H9 (cell line): ENCODE data around the gene A1BG. TPM values are rescaled to one million over a fixed set of nuclear protein-coding genes. Genes with fewer than 3 reads are reported as not detected.

Experiments
- DNase-seq: peaks from one replicate; pipeline ENCODE4 v3.0.0-alpha.2; 2017
- H2AFZ ChIP-seq: one replicate; pipeline ENCODE4 v1.6.1; 2013; ENCODE audit warnings: mild to moderate bottlenecking, low read length, control low read depth, moderate library complexity
- H2AK5ac ChIP-seq: 2 replicates; pipeline ENCODE4 v1.6.1; 2013; ENCODE audit warnings: low read length, control low read depth, mixed read lengths; ENCODE audit not compliant: insufficient read length
- H2BK120ac ChIP-seq: one replicate; pipeline ENCODE4 v1.6.1; 2013; ENCODE audit warnings: low read depth, mild to moderate bottlenecking, low read length, control low read depth, inconsistent platforms; ENCODE audit not compliant: poor library complexity, severe bottlenecking
- H2BK12ac ChIP-seq: 2 replicates; pipeline ENCODE4 v1.6.1; 2013; ENCODE audit warnings: low read length, control low read depth, mixed read lengths, low read depth; ENCODE audit not compliant: insufficient read length
- H2BK15ac ChIP-seq: 2 replicates; pipeline ENCODE4 v1.6.1; 2013; ENCODE audit warnings: low read depth, low read length, control low read depth
- H2BK20ac ChIP-seq: one replicate; pipeline ENCODE4 v1.6.1; 2013; ENCODE audit warnings: low read depth, mild to moderate bottlenecking, low read length, control low read depth, inconsistent platforms; ENCODE audit not compliant: poor library complexity, severe bottlenecking
- H2BK5ac ChIP-seq: 2 replicates; pipeline ENCODE4 v1.6.1; 2013; ENCODE audit warnings: low read length, control low read depth, mixed read lengths; ENCODE audit not compliant: insufficient read length
- H3K14ac ChIP-seq: 2 replicates; pipeline ENCODE4 v1.6.1; 2013; ENCODE audit warnings: low read length, control low read depth; ENCODE audit not compliant: insufficient read depth
- H3K18ac ChIP-seq: 2 replicates; pipeline ENCODE4 v1.6.1; 2013; ENCODE audit warnings: low read depth, mild to moderate bottlenecking, mixed read lengths, low read length, control low read depth; ENCODE audit not compliant: insufficient read length
- H3K23ac ChIP-seq: 2 replicates; pipeline ENCODE4 v1.6.1; 2013; ENCODE audit warnings: low read length, control low read depth, mixed read lengths, low read depth; ENCODE audit not compliant: insufficient read length
- H3K23me2 ChIP-seq: 2 replicates; pipeline ENCODE4 v1.6.1; 2013; ENCODE audit warnings: low read depth, mild to moderate bottlenecking, mixed read lengths, low read length, control low read depth; ENCODE audit not compliant: insufficient read length, poor library complexity, severe bottlenecking
- H3K27ac ChIP-seq: 2 replicates; pipeline ENCODE4 v1.5.1; 2013; ENCODE audit warnings: low read length, control low read depth, mixed read lengths, low read depth; ENCODE audit not compliant: insufficient read length
- H3K27me3 ChIP-seq: 2 replicates; pipeline ENCODE4 v1.6.1; 2013; ENCODE audit warnings: low read length, control low read depth, inconsistent platforms; ENCODE audit not compliant: insufficient read depth
- H3K4ac ChIP-seq: 2 replicates; pipeline ENCODE4 v1.6.1; 2013; ENCODE audit warnings: low read depth, mild to moderate bottlenecking, control low read depth, inconsistent platforms, low read length, moderate library complexity
- H3K4me1 ChIP-seq: 2 replicates; pipeline ENCODE4 v1.6.1; 2013; ENCODE audit warnings: low read length, control low read depth, inconsistent platforms; ENCODE audit not compliant: insufficient read depth
- H3K4me2 ChIP-seq: 2 replicates; pipeline ENCODE4 v1.6.1; 2013; ENCODE audit warnings: low read length, control low read depth, mixed read lengths; ENCODE audit not compliant: insufficient read length, insufficient read depth
- H3K56ac ChIP-seq: 2 replicates; pipeline ENCODE4 v1.6.1; 2013; ENCODE audit warnings: low read depth, mild to moderate bottlenecking, mixed read lengths, low read length, control low read depth; ENCODE audit not compliant: insufficient read length
- H3K79me1 ChIP-seq: 2 replicates; pipeline ENCODE4 v1.6.1; 2013; ENCODE audit warnings: low read depth, mild to moderate bottlenecking, moderate library complexity, low read length, control low read depth, inconsistent platforms; ENCODE audit not compliant: insufficient read depth, poor library complexity, severe bottlenecking
- H3K79me2 ChIP-seq: 2 replicates; pipeline ENCODE4 v1.6.1; 2013; ENCODE audit warnings: low read length, control low read depth, inconsistent platforms; ENCODE audit not compliant: insufficient read depth
- H3K9ac ChIP-seq: 2 replicates; pipeline ENCODE4 v1.6.1; 2013; ENCODE audit warnings: low read length, control low read depth, mixed read lengths; ENCODE audit not compliant: insufficient read length; ENCODE audit errors: extremely low read depth
- H3K9me3 ChIP-seq: one replicate; pipeline ENCODE4 v1.6.1; 2013; ENCODE audit warnings: low read depth, low read length, inconsistent platforms; ENCODE audit not compliant: control insufficient read depth
- H3T11ph ChIP-seq: one replicate; pipeline ENCODE4 v1.6.1; 2013; ENCODE audit warnings: mild to moderate bottlenecking, low read length, control low read depth, inconsistent platforms
- H4K20me1 ChIP-seq: one replicate; pipeline ENCODE4 v1.6.1; 2013; ENCODE audit not compliant: control insufficient read depth, insufficient read length, insufficient read depth
- H4K5ac ChIP-seq: 2 replicates; pipeline ENCODE4 v1.6.1; 2013; ENCODE audit warnings: low read depth, mild to moderate bottlenecking, mixed read lengths, low read length, control low read depth; ENCODE audit not compliant: insufficient read length
- H4K8ac ChIP-seq: replicated peaks from 2 replicates; pipeline ENCODE4 v1.6.1; 2013; ENCODE audit warnings: low read length, control low read depth, mixed read lengths, low read depth; ENCODE audit not compliant: insufficient read length
- H4K91ac ChIP-seq: 2 replicates; pipeline ENCODE4 v1.6.1; 2013; ENCODE audit warnings: low read depth, mild to moderate bottlenecking, moderate library complexity, mixed read lengths, low read length, control low read depth; ENCODE audit not compliant: insufficient read length
- H3K27ac Mint-ChIP-seq, 3 experiments: 2 replicates in 2 of 3; 3 replicates in 1 of 3; pipeline ENCODE4 v1.8.0; 2020 to 2021; ENCODE audit warnings: mixed read lengths in 3 of 3, mild to moderate bottlenecking in 1 of 3, moderate library complexity in 1 of 3
- H3K27me3 Mint-ChIP-seq: 2 replicates; pipeline ENCODE4 v1.8.0; 2021; ENCODE audit warnings: low read depth, mild to moderate bottlenecking, moderate library complexity, mixed read lengths
- H3K36me3 Mint-ChIP-seq, 3 experiments: 2 replicates in 2 of 3; 3 replicates in 1 of 3; pipeline ENCODE4 v1.8.0; 2020 to 2021; ENCODE audit warnings: low read depth in 3 of 3, mixed read lengths in 3 of 3; ENCODE audit not compliant: insufficient read depth in 1 of 3
- H3K4me1 Mint-ChIP-seq, 2 experiments: 2 replicates each; pipeline ENCODE4 v1.8.0; 2020; ENCODE audit warnings: mixed read lengths in 2 of 2
- H3K4me3 Mint-ChIP-seq, 2 experiments: 2 replicates in 1 of 2; 3 replicates in 1 of 2; pipeline ENCODE4 v1.8.0; 2020 to 2021; ENCODE audit warnings: mild to moderate bottlenecking in 2 of 2, mixed read lengths in 2 of 2, moderate library complexity in 1 of 2
- H3K9me3 Mint-ChIP-seq, 2 experiments: 2 replicates in 1 of 2; 3 replicates in 1 of 2; pipeline ENCODE4 v1.8.0; 2020; ENCODE audit warnings: mild to moderate bottlenecking in 2 of 2, mixed read lengths in 2 of 2, moderate library complexity in 1 of 2
- WGBS: extraction: QIAGEN DNeasy Blood & Tissue Kit; methylation state at CpG from one replicate; pipeline ENCODE4 v1.1.7; 2013; ENCODE audit warnings: missing lambda C conversion rate, low lambda C conversion rate, mixed read lengths; ENCODE audit not compliant: insufficient read length; ENCODE audit errors: extremely low coverage; 5-methylcytosine and 5-hydroxymethylcytosine counted together
- total RNA-seq: library from RNA; stranded (reverse); gene quantifications from 2 replicates; pipeline ENCODE4 v1.2.1, GENCODE V29; 2021
- TF ChIP-seq, protein P1 (sequence below): fragments of 200-600 bp; sonication (generic); conservative IDR thresholded peaks from 3 replicates; pipeline ENCODE4 v1.8.0; 2021; ENCODE audit warnings: antibody characterized with exemption, mild to moderate bottlenecking

The A1BG gene
- total RNA-seq, 1 experiment from 2014 or later, result 17.4 TPM

DNA sequence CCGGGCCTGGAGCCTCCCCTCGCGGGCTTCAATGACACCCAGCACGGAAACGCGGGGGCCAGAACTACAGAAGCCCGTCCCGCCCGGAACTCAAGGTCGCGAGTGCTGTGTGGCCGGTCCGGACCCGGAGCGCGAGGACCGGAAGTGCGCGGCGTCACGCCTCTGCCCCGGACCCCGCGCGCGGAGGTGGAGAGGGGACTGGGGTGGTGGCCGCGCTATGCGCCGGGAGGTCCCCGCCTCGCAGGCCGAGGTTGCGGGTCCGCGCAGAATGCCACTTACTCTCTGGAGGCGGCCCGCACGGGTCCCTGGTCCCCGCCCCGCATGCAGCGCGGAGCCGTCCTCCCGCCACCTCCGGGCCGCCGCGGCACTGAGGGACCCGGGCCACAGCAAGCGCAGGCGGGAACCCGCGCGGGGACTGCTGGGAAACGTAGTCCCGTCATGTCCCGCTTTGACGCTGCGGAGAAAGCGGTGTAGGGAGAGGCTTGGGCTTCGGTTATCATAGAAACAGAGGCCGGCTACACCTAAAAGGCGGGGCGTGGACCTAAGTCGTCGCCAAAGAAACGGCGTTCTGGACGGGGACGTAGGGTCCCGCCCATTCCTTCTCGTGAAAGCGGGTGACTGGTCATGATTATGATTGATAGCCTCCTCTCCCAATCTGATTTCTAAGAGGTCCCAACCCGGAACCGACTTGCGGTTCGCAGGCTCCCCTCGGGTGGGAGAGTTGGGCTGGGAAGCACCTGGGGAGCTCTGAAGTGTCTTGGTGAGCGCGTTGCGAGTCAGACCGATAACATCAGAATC, 27.6 kb upstream of the A1BG start, which contains the start of gene ZNF837:
ZNF837 (minus strand) TSS at position 369 of the 798 bp plus-strand sequence. CDS start 11,698 bp downstream, outside the sequence.
- H3T11ph ChIP-seq, result no peak within 1 kb of the TSS
- DNase-seq, result peak; percentile 100
- peaks cover 3% of the 10 kb centered on the region; the same call in 1 of the 2 replicates for H3K4me1 ChIP-seq
- peak within 1 kb of the TSS; percentile 16; the same call in 1 of the 2 replicates for H3K14ac ChIP-seq
- WGBS, result no CpG with 5 or more reads among the region's 83 CpGs
- H3K4me2 ChIP-seq, result peak within 1 kb of the TSS; percentile 98
- no peaks in the 10 kb centered on the region for H3K27me3 Mint-ChIP-seq
- peak within 1 kb of the TSS in 2 of 3 experiments; percentile 69 to 87; a peak in 5 of 7 replicates for H3K27ac Mint-ChIP-seq
- H3K18ac ChIP-seq, result peak within 1 kb of the TSS; percentile 7
- no peak within 1 kb of the TSS for H2BK12ac ChIP-seq
- H3K9me3 ChIP-seq, result no peaks in the 10 kb centered on the region
- TF ChIP-seq, protein P1, sequence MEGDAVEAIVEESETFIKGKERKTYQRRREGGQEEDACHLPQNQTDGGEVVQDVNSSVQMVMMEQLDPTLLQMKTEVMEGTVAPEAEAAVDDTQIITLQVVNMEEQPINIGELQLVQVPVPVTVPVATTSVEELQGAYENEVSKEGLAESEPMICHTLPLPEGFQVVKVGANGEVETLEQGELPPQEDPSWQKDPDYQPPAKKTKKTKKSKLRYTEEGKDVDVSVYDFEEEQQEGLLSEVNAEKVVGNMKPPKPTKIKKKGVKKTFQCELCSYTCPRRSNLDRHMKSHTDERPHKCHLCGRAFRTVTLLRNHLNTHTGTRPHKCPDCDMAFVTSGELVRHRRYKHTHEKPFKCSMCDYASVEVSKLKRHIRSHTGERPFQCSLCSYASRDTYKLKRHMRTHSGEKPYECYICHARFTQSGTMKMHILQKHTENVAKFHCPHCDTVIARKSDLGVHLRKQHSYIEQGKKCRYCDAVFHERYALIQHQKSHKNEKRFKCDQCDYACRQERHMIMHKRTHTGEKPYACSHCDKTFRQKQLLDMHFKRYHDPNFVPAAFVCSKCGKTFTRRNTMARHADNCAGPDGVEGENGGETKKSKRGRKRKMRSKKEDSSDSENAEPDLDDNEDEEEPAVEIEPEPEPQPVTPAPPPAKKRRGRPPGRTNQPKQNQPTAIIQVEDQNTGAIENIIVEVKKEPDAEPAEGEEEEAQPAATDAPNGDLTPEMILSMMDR, result no peak
- H3K4ac ChIP-seq, result no peak within 1 kb of the TSS
- no peaks in the 10 kb centered on the region for H3K36me3 Mint-ChIP-seq
- H4K91ac ChIP-seq, result no peak within 1 kb of the TSS
- H2BK120ac ChIP-seq, result no peak within 1 kb of the TSS
- peaks cover 10% of the 10 kb centered on the region for H3K23me2 ChIP-seq
- H3K9me3 Mint-ChIP-seq, result no peaks in the 10 kb centered on the region
- H3K4me3 Mint-ChIP-seq, result peak within 1 kb of the TSS; percentile 82 to 86
- no peaks in the 10 kb centered on the region for H3K27me3 ChIP-seq
- H3K4me1 Mint-ChIP-seq, result peaks cover 13 to 17% of the 10 kb centered on the region in 2 experiments
- no peaks in the 10 kb centered on the region for H3K79me2 ChIP-seq
- no peak within 1 kb of the TSS for H4K5ac ChIP-seq
- no peak within 1 kb of the TSS for H2AK5ac ChIP-seq
- H3K56ac ChIP-seq, result no peak within 1 kb of the TSS
- no peaks in the 10 kb centered on the region for H4K20me1 ChIP-seq
- no peak within 1 kb of the TSS for H4K8ac ChIP-seq
- no peak within 1 kb of the TSS for H3K27ac ChIP-seq
- H2BK5ac ChIP-seq, result no peak within 1 kb of the TSS
- no peaks in the 10 kb centered on the region for H3K79me1 ChIP-seq
- H2AFZ ChIP-seq, result no peak within 1 kb of the TSS
- no peak within 1 kb of the TSS for H2BK15ac ChIP-seq
- no peak within 1 kb of the TSS for H2BK20ac ChIP-seq
- H3K23ac ChIP-seq, result no peak within 1 kb of the TSS
- H3K9ac ChIP-seq, result peak within 1 kb of the TSS; percentile 53
